Lower lobe of right lung (tissue), 2 donors: ENCODE results near the gene SBK2. TPM values are rescaled to one million over a fixed set of nuclear protein-coding genes. Genes with fewer than 3 reads are reported as not detected.

Experiments used
- ATAC-seq, 2 donors: fragments of 200-7000 bp; cut with Tn5 transposase; one replicate each; pipeline ENCODE4 v1.9.1; 2020 to 2022; ENCODE audit warnings: mild to moderate bottlenecking in 2 of 2, moderate library complexity in 2 of 2
- DNase-seq: peaks from one replicate; pipeline ENCODE4 v3.0.0-alpha.2; 2020
- H3K27ac ChIP-seq: fragments of 200-600 bp; one replicate; pipeline ENCODE4 v1.8.0; 2022
- H3K27me3 ChIP-seq: fragments of 200-600 bp; one replicate; pipeline ENCODE4 v1.8.0; 2022; ENCODE audit warnings: low read depth
- H3K36me3 ChIP-seq: fragments of 200-600 bp; one replicate; pipeline ENCODE4 v1.8.0; 2022; ENCODE audit warnings: mild to moderate bottlenecking
- H3K4me1 ChIP-seq: fragments of 200-600 bp; one replicate; pipeline ENCODE4 v1.8.0; 2022
- H3K4me3 ChIP-seq: fragments of 200-600 bp; one replicate; pipeline ENCODE4 v1.8.0; 2022; ENCODE audit warnings: mild to moderate bottlenecking
- H3K9me3 ChIP-seq: fragments of 200-600 bp; one replicate; pipeline ENCODE4 v1.8.0; 2022
- intact Hi-C: fragments of 100-400 bp; cut with DNase I; formaldehyde crosslinking; loops from one replicate; pipeline ENCODE4 v1.11.0; 2022
- total RNA-seq: library from RNA; stranded (reverse); fragmentation: NEBNext Ultra II Directional; extraction: Animal tissue kit (Norgen Biotek cat#: 25700); gene quantifications from one replicate; pipeline ENCODE4 v1.2.1, GENCODE V29; 2021
- TF ChIP-seq, protein P1 (sequence below): fragments of 200-600 bp; IDR thresholded peaks from one replicate; pipeline ENCODE4 v1.8.0; 2022; ENCODE audit warnings: antibody characterized with exemption, mild to moderate bottlenecking
- donor health status: DM: no; HTN: yes; CAD: no; lungs with severe emphysema.

Gene SBK2
- total RNA-seq, 1 donor from 2014 or later = not detected

DNA sequence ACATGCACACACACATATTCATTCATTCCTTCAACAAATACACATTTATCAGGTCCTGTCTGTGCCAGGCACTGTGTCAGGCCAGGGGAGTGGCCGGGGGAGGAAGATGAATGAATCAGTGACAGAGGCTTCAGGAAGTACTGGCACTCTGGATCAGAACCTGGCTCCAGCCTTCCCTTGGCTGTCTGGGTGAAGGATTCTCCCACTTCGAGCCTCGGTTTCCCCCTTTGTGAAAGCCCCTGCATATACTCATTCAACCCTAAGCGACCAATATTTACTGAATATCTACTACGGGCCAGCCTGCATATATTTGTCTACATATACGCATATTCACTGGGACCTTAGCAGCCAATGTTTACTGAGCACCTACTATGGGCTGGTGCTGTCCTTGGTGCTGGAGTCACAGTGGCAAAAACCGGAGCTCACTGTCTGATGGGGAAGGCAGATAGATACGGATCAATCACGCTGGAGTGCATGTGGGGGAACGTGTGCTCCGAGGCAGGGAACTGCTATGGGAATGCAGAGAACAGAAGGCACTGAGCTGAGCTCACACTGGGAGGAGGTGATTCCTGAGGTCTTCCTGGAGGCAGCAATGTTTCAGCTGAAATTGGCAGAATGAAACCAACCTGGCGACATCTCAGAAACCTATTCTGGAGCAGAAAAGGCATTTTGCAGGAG is 44.4 kb upstream of the SBK2 start:
- Histone ChIP-seq H3K9me3 (no peaks in the 10 kb centered on the region), H3K4me3 (peak overlapping the region; percentile 89), H3K4me1 (peaks cover 28% of the 10 kb centered on the region), H3K36me3 (peaks cover 21% of the 10 kb centered on the region), H3K27ac (peak overlapping the region; percentile 91), H3K27me3 (no peaks in the 10 kb centered on the region)
- DNase-seq = no peak
- TF ChIP-seq, protein P1, sequence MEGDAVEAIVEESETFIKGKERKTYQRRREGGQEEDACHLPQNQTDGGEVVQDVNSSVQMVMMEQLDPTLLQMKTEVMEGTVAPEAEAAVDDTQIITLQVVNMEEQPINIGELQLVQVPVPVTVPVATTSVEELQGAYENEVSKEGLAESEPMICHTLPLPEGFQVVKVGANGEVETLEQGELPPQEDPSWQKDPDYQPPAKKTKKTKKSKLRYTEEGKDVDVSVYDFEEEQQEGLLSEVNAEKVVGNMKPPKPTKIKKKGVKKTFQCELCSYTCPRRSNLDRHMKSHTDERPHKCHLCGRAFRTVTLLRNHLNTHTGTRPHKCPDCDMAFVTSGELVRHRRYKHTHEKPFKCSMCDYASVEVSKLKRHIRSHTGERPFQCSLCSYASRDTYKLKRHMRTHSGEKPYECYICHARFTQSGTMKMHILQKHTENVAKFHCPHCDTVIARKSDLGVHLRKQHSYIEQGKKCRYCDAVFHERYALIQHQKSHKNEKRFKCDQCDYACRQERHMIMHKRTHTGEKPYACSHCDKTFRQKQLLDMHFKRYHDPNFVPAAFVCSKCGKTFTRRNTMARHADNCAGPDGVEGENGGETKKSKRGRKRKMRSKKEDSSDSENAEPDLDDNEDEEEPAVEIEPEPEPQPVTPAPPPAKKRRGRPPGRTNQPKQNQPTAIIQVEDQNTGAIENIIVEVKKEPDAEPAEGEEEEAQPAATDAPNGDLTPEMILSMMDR = no peak
- peak; percentile 1 to 3 for ATAC-seq
- intact Hi-C loops = no loop called here

DNA sequence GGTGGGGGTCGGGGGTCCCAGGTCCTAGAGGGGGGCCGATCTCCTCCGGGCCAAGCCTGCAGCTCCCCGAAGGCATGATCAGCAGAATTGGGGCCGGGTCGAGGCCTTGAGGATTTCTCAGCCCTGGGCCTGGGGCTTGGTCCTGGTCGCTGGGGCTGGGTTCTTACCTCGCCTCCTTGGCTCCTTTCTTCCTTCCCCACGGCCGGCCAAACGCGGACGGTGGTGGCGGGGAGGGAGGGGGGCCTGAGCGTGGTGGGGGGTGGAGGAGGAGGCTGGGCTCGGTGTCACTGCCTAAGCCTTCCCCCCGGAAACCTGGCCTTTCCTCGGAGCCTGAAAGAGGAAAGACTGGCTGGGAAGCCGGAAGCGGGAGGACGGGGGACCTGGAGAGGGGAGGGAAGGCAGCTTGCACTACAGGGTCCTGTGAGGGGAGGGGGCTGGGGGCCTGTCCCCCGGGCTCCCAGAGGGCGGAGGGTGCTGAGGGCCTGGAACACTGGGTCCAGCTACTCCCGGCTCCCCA is 43.8 kb upstream of the SBK2 start, which contains the start of gene ZNF579:
Gene ZNF579, minus strand, starts transcription at position 221 of the 517 bp plus-strand sequence. CDS start 1,209 bp downstream, outside the sequence.
- Histone ChIP-seq H3K4me1 (peaks cover 22% of the 10 kb centered on the region), H3K27me3 (no peaks in the 10 kb centered on the region), H3K27ac (peak within 1 kb of the TSS; percentile 91), H3K4me3 (peak within 1 kb of the TSS; percentile 89), H3K9me3 (no peaks in the 10 kb centered on the region), H3K36me3 (peaks cover 21% of the 10 kb centered on the region)
- intact Hi-C loops = no loop called here
- TF ChIP-seq, protein P1 = no peak
- DNase-seq (peak; percentile 88), ATAC-seq (peak; percentile 91 to 93)

DNA sequence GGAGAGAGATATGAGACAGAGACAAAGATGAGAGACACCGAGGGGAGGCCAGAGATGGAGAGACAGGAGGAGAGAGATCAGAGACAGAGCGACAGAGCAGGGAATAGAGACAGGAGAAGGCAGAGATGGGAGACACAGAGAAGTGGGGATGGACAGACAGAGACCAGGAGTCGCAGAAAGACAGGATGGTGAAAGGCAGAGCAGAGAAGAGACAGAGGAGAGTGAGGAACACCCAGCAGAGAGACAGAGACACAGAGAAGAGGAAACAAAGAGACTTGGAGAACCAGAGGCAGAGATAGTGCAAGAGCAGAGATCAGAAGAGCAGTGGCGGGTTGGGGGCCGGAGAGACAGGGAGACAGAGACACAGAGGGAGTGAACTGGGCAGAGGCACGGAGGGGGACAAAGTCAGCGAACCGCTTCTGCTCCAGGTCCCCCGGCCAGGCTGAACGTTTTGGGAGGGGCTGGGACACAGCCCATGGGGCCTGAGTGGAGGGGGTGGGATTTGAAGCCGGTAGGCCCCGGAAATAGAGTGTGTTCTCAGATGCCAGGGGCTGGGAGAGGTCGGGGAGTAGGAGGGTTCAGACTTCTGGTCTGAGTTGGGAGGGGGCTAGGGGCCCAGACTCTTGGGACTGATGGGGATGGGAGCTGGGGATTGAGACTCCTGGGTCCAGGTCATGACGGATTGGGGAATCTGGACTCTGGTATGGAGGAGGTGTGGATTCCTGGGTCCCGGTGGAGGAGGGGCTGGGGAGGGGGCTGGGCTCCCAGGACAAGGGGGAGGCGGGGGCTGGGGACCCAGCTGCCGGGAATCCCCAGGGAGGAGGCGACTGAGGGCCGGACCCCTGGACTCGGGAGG is 43.1 kb upstream of the SBK2 start:
- H3K27ac ChIP-seq = peak overlapping the region; percentile 91
- peaks cover 17% of the 10 kb centered on the region for H3K4me1 ChIP-seq
- TF ChIP-seq, protein P1 = no peak
- H3K4me3 ChIP-seq = peak overlapping the region; percentile 89
- DNase-seq = no peak
- H3K27me3 ChIP-seq = no peaks in the 10 kb centered on the region
- peak; percentile 37 to 61 for ATAC-seq
- peaks cover 21% of the 10 kb centered on the region for H3K36me3 ChIP-seq
- no peaks in the 10 kb centered on the region for H3K9me3 ChIP-seq
- intact Hi-C loops = no loop called here

DNA sequence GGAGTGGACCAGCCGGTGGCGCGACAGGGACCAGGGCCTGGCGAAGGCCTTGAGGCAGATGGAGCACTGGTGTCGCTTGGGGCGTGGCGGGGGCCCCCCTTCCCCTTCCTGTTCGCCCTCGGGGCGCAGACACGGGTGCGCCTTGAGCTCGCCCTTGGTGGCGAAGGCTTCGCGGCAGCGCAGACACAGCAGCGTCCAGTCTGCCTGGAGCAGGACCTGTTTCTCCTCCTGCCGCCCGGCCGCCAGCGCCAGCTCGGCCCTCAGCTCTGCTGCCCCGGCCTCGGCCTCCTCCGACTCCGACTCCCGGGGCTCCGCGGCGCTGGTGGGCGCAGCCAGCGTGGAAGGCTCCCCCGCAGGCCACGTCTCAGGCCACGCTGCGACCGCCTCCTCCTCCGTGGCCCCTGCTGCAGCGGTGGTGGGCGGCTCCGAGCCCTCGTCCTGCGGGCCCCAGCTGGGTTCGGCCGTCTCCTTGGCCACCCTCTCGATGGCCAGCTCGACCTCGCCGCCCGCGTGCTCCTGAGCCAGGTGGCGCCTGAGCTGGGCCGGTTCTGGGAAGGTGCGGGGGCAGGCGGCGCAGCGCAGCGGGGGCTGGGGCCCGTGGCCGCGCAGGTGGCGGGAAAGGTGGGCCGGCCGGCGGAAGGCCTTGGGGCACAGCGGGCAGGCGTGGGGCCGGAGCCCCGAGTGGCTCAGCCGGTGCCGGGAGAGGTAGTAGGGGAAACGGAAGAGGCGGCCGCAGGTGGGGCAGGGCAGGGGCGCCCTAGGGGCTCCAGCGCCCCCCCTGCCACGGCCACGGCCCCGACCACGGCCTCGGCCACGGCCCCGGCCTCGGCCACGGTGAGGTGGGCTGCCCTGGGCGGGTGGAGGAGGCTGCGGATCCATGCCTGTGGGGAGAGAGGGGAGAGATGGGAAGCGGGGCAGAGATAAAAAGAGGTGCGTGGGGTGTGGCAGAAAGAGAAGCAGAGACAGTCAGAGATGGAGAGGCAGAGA is 42.1 kb upstream of the SBK2 start:
- Histone ChIP-seq H3K27ac (peak overlapping the region; percentile 91), H3K36me3 (peaks cover 21% of the 10 kb centered on the region), H3K4me1 (peaks cover 17% of the 10 kb centered on the region), H3K27me3 (no peaks in the 10 kb centered on the region), H3K4me3 (peak overlapping the region; percentile 89), H3K9me3 (no peaks in the 10 kb centered on the region)
- DNase-seq (no peak), ATAC-seq (no peak)
- intact Hi-C loops = no loop called here
- TF ChIP-seq, protein P1 = no peak
